Stimulated activated CD8-positive, alpha-beta memory T cell treated with anti-CD3 and anti-CD28 coated beads, Interleukin-15, amount 100 ng/mL, for 1 hour (primary cell): Measurements from ENCODE around the gene COA3.

Experiments used
- DNase-seq: peaks from one replicate; pipeline ENCODE4 v3.0.0-alpha.2; 2020; ENCODE audit warnings: low read depth

The COA3 gene

GRCh38 chr17:42750739-42751344, 47.7 kb downstream of the COA3 start:
- DNase-seq = no peak

GRCh38 chr17:42748908-42749798, 49.4 kb downstream of the COA3 start:
- DNase-seq = no peak

DNA sequence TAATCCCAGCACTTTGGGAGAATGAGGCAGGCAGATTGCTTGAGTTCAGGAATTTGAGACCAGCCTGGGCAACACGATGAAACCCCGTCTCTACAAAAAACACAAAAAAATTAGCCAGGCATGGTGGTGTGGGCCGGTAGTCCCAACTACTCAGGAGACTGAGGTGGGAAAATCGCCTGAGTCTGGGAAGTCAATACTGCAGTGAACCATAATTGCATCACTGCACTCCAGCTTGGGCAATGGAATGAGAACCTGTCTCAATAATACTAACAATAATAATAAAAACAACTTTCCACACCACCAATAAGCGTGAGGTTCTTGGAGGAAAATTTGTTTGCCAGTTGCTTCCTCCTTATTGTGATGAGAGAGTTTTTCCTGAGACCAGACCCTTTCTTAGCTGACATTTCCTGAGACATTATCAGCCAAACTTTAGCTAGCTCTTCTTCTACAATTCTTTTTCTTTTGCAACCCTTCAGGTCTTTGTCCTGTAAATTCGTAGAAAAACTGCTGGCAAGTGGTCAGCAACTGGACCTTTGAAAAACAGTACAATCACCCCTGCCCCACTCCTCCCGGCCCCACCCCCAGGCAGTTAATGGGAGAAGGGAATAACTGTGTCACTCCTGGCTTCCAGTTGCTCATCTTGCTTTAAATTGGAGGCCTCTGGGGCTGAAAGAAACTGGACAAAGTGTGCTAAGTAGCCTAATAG, 50.1 kb downstream of the COA3 start:
- no peak for DNase-seq
